ENCODE measurements around the gene SRCAP. TPM values are rescaled to one million over a fixed set of nuclear protein-coding genes. Genes with fewer than 3 reads are reported as not detected.
A peak's percentile ranks its signal among the peaks of the same experiment; 100 is the strongest.

Gene SRCAP
- total RNA-seq, 1 donor from 2014 or later = 18.1 TPM

DNA sequence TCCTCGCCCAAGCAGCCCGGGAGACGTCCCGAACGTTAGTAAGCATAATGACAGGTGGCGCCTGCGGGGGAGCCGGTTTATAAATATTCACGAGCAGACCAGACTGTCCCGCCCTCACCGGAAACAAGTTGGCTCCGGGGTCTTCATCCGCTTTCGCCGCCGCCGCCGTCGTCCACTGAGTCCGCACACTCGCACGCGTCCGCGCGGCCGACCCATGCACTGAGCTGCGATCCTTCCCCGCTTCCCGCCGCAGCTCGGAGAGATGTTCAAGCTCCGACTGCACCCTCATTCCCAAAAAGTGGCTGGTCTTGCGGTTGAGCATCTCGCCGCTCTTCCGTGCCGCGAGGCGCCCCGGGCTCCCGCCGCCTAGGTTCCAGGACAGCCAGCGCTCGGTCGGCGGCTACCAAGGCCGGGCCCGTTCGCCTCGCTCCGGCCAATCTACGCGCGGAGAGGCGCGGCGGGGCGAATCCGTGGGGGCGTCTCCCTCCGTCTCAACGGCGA lies 62.5 kb downstream of the SRCAP start:
- no peaks in the 10 kb centered on the region for H3K27me3 ChIP-seq (ENCODE audit: control insufficient read depth, insufficient read depth, low read length)
- peak overlapping the region; percentile 82 for H3K4me3 ChIP-seq (ENCODE audit: low read depth, low read length)
- no peak for DNase-seq (ENCODE audit: low read depth)
- TF ChIP-seq, protein P1, sequence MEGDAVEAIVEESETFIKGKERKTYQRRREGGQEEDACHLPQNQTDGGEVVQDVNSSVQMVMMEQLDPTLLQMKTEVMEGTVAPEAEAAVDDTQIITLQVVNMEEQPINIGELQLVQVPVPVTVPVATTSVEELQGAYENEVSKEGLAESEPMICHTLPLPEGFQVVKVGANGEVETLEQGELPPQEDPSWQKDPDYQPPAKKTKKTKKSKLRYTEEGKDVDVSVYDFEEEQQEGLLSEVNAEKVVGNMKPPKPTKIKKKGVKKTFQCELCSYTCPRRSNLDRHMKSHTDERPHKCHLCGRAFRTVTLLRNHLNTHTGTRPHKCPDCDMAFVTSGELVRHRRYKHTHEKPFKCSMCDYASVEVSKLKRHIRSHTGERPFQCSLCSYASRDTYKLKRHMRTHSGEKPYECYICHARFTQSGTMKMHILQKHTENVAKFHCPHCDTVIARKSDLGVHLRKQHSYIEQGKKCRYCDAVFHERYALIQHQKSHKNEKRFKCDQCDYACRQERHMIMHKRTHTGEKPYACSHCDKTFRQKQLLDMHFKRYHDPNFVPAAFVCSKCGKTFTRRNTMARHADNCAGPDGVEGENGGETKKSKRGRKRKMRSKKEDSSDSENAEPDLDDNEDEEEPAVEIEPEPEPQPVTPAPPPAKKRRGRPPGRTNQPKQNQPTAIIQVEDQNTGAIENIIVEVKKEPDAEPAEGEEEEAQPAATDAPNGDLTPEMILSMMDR (IDR thresholded peaks at IDR 0.05; ENCODE audit: insufficient read depth, low read length, poor library complexity, severe bottlenecking) = no peak
- peaks cover 9% of the 10 kb centered on the region for H3K36me3 ChIP-seq (ENCODE audit: control insufficient read depth, insufficient read depth, low read length)

DNA sequence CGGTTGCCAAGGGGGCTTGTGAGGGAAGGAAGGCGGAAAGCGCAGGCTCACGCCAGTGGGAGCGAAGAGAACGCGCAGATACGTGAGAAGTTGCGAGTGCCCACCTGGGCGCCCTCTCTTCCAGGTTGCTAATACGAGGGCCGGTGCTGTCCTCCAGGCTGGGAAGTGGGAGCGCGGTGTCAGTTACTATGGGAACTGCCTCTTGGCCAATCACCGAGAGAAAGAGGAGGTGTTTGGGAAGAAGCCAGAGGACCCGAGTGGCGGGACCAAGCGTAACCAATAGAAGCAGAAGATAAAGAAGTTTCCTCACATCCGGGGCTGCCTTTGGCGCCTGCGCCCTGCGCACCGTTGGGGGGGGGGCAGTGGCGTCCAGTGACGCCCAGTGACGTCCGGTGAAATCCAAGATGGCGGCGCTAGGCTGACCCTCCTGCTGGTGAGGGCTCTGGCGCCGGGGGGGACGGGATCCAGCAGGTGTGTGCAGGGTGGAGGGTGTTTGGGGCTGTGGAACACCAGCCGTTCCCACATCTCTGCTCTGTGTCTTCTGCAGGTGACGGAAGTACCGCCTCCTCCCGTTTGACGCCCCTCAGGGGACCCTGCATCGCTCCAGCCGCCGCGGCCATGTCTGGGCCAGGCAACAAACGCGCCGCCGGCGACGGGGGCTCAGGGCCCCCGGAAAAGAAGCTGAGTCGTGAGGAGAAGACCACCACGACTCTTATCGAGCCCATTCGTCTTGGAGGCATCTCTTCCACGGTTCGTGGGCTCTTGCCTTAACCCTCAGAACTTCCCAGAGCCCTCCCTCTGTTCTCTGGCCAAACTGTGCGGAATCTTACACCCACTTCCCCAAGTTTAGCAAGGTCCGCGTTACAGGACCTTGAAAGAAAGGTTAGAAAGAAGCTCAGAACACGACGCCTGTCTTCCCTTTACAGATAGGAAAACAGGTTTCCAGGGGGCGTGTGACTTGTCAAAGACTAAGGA lies 63.2 kb downstream of the SRCAP start, which contains the start of the genes CFAP119 and RNF40:
Gene CFAP119, minus strand, starts transcription at position 135 of the 975 bp plus-strand sequence. CDS start 314 bp downstream, outside the sequence.
Gene RNF40, plus strand, starts transcription at position 395 of the 975 bp plus-strand sequence. Its CDS starts 224 bp downstream, at position 619.
- peak; percentile 96 for DNase-seq (ENCODE audit: low read depth)
- TF ChIP-seq, protein P1 (IDR thresholded peaks at IDR 0.05; ENCODE audit: insufficient read depth, low read length, poor library complexity, severe bottlenecking) = no peak
- Histone ChIP-seq H3K36me3 (ENCODE audit: control insufficient read depth, insufficient read depth, low read length) (peaks cover 9% of the 10 kb centered on the region), H3K27me3 (ENCODE audit: control insufficient read depth, insufficient read depth, low read length) (no peaks in the 10 kb centered on the region), H3K4me3 (ENCODE audit: low read depth, low read length) (peak within 1 kb of the TSS; percentile 82)

DNA sequence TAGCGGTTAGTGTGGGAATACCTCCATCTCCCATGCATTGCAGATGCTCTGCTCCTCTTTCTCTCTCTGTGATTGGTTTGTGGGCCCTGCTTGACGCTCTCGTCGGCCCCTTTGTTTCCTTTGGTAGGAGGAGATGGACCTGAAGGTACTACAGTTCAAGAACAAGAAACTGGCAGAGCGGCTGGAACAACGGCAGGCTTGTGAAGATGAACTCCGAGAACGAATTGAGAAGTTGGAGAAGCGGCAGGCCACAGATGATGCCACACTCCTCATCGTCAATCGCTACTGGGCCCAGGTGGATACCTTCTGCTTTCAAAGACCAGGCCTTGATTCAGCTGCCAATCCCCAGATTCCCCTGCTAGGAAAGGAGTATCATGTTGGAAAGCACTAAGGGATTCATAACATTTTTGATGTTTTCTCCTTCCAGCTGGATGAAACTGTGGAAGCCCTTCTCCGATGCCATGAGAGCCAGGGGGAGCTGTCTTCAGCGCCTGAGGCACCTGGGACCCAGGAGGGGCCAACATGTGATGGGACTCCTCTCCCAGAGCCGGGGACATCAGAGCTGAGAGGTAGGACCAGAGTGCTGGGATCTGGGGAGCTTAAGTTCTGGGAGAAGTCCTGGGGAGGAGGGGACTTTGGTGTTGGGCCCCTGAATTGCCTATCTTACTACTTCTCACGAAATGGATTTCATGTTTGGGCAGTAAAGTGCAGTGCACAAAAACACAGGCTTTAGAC lies 64.2 kb downstream of the SRCAP start:
- Histone ChIP-seq H3K36me3 (ENCODE audit: control insufficient read depth, insufficient read depth, low read length) (peaks cover 9% of the 10 kb centered on the region), H3K4me3 (ENCODE audit: low read depth, low read length) (peak overlapping the region; percentile 82), H3K27me3 (ENCODE audit: control insufficient read depth, insufficient read depth, low read length) (no peaks in the 10 kb centered on the region)
- no peak for DNase-seq (ENCODE audit: low read depth)
- TF ChIP-seq, protein P1 (IDR thresholded peaks at IDR 0.05; ENCODE audit: insufficient read depth, low read length, poor library complexity, severe bottlenecking) = no peak

DNA sequence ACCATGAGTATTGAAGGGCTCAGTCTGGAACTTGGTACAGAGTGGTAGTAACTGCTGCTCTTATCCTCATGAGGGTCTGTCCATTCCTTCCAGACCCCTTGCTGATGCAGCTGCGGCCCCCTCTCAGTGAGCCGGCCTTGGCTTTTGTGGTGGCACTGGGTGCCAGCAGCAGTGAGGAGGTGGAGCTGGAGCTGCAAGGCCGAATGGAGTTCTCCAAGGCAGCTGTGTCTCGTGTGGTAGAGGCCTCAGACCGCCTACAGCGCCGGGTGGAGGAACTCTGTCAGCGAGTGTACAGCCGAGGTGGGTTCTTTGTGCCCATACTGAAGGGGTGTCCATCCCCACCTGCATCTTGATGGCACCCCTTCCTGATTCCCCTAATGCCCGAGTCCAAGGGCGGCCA lies 65.1 kb downstream of the SRCAP start:
- Histone ChIP-seq H3K4me3 (ENCODE audit: low read depth, low read length) (no peak overlapping the region), H3K36me3 (ENCODE audit: control insufficient read depth, insufficient read depth, low read length) (peaks cover 12% of the 10 kb centered on the region), H3K27me3 (ENCODE audit: control insufficient read depth, insufficient read depth, low read length) (no peaks in the 10 kb centered on the region)
- DNase-seq (ENCODE audit: low read depth) = no peak
- TF ChIP-seq, protein P1 (IDR thresholded peaks at IDR 0.05; ENCODE audit: insufficient read depth, low read length, poor library complexity, severe bottlenecking) = no peak

DNA sequence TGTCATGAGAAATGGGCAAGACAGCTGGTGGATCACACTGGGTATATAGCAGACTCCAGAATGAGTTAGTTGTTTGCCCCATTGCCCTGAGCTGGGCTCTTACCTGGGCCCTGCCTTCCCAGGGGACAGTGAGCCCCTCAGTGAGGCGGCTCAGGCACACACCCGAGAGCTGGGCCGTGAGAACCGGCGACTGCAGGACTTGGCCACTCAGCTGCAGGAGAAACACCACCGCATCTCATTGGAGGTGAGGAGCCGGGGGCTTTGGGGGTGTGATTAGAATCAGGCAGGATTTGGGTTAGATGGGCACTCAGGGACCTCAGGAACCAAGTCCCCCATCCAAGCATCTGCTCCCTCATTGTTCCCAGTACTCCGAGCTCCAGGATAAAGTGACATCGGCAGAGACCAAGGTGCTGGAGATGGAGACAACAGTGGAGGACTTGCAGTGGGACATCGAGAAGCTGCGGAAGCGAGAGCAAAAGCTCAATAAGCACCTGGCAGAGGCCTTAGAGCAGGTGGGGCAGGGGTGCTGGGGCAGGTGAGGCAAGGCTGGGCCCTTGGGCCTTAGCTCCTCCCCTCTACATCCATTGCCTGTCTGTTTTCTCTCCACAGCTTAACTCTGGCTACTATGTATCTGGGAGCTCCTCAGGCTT lies 66.0 kb downstream of the SRCAP start:
- H3K27me3 ChIP-seq (ENCODE audit: control insufficient read depth, insufficient read depth, low read length) = no peaks in the 10 kb centered on the region
- peaks cover 12% of the 10 kb centered on the region for H3K36me3 ChIP-seq (ENCODE audit: control insufficient read depth, insufficient read depth, low read length)
- TF ChIP-seq, protein P1 (IDR thresholded peaks at IDR 0.05; ENCODE audit: insufficient read depth, low read length, poor library complexity, severe bottlenecking) = no peak
- DNase-seq (ENCODE audit: low read depth) = no peak
- no peak overlapping the region for H3K4me3 ChIP-seq (ENCODE audit: low read depth, low read length)
